ENCODE results near the gene SOBP.

DNA sequence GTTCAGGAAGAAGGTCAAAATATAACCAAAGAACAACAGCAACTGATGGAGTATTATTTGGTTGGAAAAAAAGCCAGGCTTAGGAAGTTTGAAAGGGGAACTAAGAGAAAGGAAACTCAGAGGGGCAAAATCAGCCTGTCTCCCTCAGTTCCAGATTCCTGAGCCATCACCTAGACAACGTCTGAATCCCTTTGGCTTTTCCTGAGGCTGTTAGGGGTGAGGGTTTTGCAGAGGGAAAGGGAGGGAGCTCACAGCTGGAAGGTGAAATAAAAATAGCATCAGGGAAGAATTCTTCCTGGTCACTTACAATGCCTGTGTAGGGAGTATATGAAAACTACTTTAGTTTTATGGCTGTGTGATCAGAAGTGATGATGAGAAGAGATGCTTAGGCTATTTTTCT lies 100.5 kb downstream of the SOBP start:
- TF ChIP-seq GATA2 (IDR thresholded peaks at IDR 0.05; ENCODE audit: low read depth, low read length) (no peak), GATA3 (IDR thresholded peaks at IDR 0.05; ENCODE audit: low read depth, low read length) (no peak)

All from SH-SY5Y (cell line).